GM11168 (cell line): ENCODE results near the gene UBXN11.

Experiments
- in situ Hi-C: fragments of 300-500 bp; cut with MboI; formaldehyde crosslinking; loops from one replicate; pipeline ENCODE4 v1.12.0; 2022; ENCODE audit warnings: low sequenced_read_pairs; ENCODE audit not compliant: unreplicated experiment

The UBXN11 gene

GRCh38 chr1:26306290-26307229 is at the start of gene UBXN11:
UBXN11 (minus strand) TSS chr1:26306636; CDS start chr1:26302883, 3,753 bp downstream.
- in situ Hi-C loops: no loop called here

- in situ Hi-C loops: no loop called here
These were observed 49.7 kb upstream of the UBXN11 start for GRCh38 chr1:26356106-26356505.

GRCh38 chr1:26354972-26355371 is 48.5 kb upstream of the UBXN11 start:
- in situ Hi-C loops: no loop called here

GRCh38 chr1:26353976-26354820 is 47.8 kb upstream of the UBXN11 start, which contains the start of gene CRYBG2:
CRYBG2 (minus strand) TSS chr1:26354130; CDS start chr1:26346657, 7,473 bp downstream.
- in situ Hi-C loops: no loop called here

- in situ Hi-C loops: no loop called here
These were observed 46.9 kb upstream of the UBXN11 start for GRCh38 chr1:26353210-26353859.

- in situ Hi-C loops: no loop called here
These were observed 45.9 kb upstream of the UBXN11 start for GRCh38 chr1:26352338-26352679.

GRCh38 chr1:26351590-26352337 is 45.3 kb upstream of the UBXN11 start:
- in situ Hi-C loops: no loop called here

- in situ Hi-C loops: no loop called here
These were observed 44.5 kb upstream of the UBXN11 start for GRCh38 chr1:26350701-26351589.

- in situ Hi-C loops: no loop called here
These were observed 43.9 kb upstream of the UBXN11 start for GRCh38 chr1:26350343-26350700.

- in situ Hi-C loops: no loop called here
These were observed 43.4 kb upstream of the UBXN11 start for GRCh38 chr1:26349877-26350244.

GRCh38 chr1:26349188-26349876 is 42.9 kb upstream of the UBXN11 start:
- in situ Hi-C loops: no loop called here

GRCh38 chr1:26346274-26347033 is 40.0 kb upstream of the UBXN11 start:
- in situ Hi-C loops: no loop called here

- in situ Hi-C loops: no loop called here
These were observed 39.3 kb upstream of the UBXN11 start for GRCh38 chr1:26345718-26346117.

GRCh38 chr1:26344147-26344920 is 37.9 kb upstream of the UBXN11 start:
- in situ Hi-C loops: no loop called here

- in situ Hi-C loops: no loop called here
These were observed 33.6 kb upstream of the UBXN11 start for GRCh38 chr1:26340047-26340481.

GRCh38 chr1:26338670-26339069 is 32.2 kb upstream of the UBXN11 start:
- in situ Hi-C loops: loop anchor here (10.0 kb wide), 1 partner anchor 684 kb away; no protein-coding TSS in a partner anchor

- in situ Hi-C loops: loop anchor here (10.0 kb wide), 1 partner anchor 683 kb away; no protein-coding TSS in a partner anchor
These were observed 31.2 kb upstream of the UBXN11 start for GRCh38 chr1:26337625-26338024.
